GM18511 (cell line): ENCODE results near the gene ST6GALNAC4.
A peak's percentile ranks its signal among the peaks of the same experiment; 100 is the strongest.

Experiments
- ATAC-seq: cut with Tn5 transposase; IDR thresholded peaks from one replicate; pipeline ENCODE4 v1.9.1; 2021; ENCODE audit warnings: mild to moderate bottlenecking, moderate library complexity; ENCODE audit not compliant: unreplicated experiment

ST6GALNAC4 gene

DNA sequence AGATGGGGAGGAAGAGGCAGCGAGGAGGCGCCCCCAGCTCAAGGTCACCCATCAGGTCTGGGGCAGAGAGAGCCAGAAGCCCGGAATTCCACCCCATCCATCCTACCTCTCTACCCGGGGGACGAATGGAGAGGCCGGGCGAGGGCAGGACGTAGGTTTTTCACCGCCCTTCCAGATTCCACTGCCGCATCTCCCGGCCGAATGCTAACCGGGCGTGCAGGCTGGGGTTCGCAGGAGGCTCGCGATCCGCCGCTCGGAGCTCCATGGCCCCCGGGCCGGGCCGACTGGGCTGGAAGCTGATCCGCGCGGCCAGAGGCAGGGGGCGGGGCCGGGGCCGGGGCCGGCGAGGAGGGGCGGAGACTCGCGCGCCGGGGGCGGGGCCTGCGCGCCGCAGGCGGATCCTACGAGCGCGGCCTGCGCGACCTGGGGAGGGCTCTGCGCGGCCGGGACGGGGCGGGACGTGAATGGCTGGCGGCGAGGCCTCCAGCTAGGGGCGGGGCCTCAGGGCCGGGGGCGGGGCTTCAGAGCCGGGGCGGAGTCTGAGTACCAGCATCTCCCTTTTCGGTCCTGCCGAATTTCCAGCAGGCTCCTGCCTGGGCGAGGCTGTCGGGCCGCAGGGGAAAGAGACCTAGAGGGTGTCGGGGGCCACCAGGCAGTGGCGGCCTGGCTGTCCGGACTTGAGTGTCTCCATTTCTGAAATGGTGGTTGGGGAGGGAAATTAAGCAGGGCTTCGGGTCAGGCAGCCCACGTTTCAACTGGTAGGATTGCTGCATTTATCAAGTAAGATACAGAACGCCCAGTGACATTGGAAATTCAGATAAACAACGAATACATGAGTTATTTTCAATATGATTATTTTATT is at the start of gene ST6GALNAC4:
TSS of gene ST6GALNAC4 (minus strand) at position 322 of the 862 bp plus-strand sequence. CDS start 622 bp downstream, outside the sequence.
- peak; percentile 69 for ATAC-seq

DNA sequence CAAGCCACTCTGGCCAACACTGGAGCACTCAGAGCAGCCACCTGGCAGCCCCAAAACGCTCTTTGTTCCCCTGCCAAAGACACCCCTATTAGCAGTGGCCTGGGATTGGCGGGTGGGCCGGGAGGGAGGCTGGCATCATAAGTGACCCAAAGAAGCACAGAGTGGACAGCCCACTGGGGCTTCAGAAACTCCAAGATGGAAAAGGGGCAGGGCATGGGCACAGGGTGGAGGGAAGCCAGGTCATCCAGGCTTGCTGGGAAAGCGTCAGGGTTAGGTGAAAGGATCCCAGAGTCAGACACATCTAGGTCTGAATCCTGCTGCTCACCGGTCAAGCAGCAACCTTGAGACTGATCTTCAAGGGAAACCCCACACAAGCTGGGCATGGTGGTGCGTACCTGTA is 49.1 kb upstream of the ST6GALNAC4 start:
- no peak for ATAC-seq

GRCh38 chr9:127963359-127964064 is 46.7 kb upstream of the ST6GALNAC4 start:
- ATAC-seq = no peak

DNA sequence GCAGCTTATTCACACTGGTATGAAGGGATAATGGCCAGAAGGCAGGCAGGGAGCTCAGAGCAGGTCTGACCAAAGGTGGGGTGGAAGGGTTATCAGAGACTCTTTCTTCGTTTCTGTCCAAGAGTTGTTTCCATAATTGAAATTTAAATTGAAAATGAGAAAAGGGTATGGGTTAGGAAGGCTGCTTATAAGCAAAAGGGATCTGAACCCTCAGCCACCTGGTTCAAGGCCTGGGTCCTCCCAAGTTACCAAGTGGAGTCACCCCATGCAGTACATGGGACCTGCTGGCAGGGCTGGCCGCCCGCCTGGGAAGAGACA is 46.2 kb upstream of the ST6GALNAC4 start:
- ATAC-seq = no peak

GRCh38 chr9:127962278-127962677 is 45.4 kb upstream of the ST6GALNAC4 start:
- ATAC-seq = no peak

DNA sequence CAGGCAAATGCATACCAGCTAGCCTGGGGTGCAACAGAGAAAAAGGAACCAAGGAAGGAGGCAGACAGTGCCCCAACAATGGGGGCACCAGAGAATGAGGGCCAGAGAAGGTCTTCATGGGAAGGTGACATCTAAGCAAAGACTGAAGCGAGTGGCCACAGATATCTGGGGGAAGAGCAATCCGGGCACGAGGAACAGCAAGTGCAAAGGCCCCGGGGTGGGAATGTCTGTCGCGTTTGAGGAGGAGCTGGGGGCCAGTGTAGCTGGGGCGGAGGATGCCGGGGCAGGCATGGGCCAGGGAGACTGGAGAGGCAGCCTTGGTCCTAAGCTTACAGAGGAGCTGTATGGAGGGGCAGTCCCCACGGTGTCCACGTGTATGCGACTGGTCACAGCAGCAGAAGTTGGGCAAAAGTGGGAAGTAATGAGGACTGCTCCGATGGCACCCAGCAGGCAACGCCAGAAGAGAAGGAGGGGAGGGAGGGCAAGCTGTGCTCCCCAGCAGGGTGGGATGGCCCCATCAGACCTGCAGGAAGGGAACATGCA is 44.8 kb upstream of the ST6GALNAC4 start:
- ATAC-seq = no peak

DNA sequence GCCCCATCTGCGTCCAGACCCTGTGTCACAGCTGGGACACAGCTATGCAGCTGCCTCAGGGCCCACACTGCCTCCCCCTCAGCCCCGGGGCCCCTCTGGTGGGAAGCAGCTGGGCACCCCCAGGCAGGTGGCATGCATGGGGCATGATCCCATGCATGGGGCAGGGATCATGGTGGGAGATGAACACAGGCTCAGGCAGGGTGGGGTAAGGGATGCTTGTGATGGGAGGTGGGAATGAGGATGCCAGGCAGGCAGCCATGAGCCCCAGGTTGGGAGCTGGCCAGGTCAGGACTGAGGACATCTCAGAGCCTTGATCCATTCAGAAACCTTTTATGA is 44.3 kb upstream of the ST6GALNAC4 start:
- ATAC-seq = no peak

GRCh38 chr9:127960410-127961154 is 43.7 kb upstream of the ST6GALNAC4 start:
- ATAC-seq = no peak

GRCh38 chr9:127959841-127960409 is 43.1 kb upstream of the ST6GALNAC4 start:
- ATAC-seq = no peak

- ATAC-seq = no peak
These were observed 42.6 kb upstream of the ST6GALNAC4 start for GRCh38 chr9:127959398-127959797.

DNA sequence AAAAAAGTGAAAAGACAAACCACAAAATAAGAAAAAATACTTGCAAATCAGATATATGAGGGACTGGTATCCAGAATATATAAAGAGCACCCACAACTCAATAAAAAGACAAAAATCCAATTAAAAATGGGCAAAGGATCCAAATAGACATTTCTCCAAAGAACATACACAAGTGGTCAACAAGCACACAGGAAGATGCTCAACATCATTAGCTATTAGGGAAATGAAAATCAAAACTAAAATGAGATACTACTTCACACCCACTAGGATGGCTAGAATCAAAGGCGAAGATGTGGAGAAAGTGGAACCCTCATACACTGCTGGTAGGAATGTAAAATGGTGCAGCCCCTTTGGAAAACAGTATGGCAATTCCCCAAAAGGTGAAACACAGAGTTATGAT is 41.9 kb upstream of the ST6GALNAC4 start:
- ATAC-seq = no peak

- peak; percentile 61 for ATAC-seq
These were observed 38.6 kb upstream of the ST6GALNAC4 start for GRCh38 chr9:127955294-127956015.

- no peak for ATAC-seq
These were observed 38.0 kb upstream of the ST6GALNAC4 start for GRCh38 chr9:127954831-127955293.

DNA sequence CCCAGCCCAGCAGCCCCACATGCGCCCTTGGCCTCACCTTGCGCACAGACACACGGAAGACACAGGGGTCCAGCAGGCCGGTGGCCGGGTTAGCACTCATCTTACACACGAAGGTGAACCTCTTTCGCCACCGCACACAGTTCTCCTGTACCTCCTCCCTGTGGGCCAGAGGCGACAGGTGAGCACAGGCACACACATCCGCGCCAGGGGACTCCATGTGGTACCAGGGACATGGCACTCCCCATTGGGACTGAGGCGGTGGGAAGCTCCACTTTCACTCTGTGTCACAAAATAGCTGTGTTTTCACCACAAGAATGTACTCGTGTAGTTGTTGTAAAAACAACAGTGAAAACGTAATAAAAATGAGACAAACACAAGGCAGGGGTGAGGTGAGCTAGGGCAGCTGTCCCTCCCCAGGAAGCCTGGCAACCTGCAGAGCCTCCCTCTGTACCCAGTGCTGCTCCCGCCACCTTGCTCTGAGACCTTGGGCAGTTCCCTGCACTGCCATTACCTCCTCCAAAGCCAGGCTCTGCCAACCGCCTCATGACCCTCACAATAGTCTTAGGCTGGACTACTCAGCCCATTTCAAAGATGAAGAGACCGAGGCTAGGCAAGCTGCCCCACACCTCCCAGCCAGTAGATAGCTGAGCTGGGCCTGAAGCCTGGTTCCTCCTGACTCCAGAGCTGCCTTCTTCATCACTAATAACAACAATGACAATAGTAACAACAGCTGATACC is 37.1 kb upstream of the ST6GALNAC4 start:
- no peak for ATAC-seq

- no peak for ATAC-seq
These were observed 36.3 kb upstream of the ST6GALNAC4 start for GRCh38 chr9:127953154-127953553.

GRCh38 chr9:127950513-127951289 is 33.9 kb upstream of the ST6GALNAC4 start:
- ATAC-seq = no peak

DNA sequence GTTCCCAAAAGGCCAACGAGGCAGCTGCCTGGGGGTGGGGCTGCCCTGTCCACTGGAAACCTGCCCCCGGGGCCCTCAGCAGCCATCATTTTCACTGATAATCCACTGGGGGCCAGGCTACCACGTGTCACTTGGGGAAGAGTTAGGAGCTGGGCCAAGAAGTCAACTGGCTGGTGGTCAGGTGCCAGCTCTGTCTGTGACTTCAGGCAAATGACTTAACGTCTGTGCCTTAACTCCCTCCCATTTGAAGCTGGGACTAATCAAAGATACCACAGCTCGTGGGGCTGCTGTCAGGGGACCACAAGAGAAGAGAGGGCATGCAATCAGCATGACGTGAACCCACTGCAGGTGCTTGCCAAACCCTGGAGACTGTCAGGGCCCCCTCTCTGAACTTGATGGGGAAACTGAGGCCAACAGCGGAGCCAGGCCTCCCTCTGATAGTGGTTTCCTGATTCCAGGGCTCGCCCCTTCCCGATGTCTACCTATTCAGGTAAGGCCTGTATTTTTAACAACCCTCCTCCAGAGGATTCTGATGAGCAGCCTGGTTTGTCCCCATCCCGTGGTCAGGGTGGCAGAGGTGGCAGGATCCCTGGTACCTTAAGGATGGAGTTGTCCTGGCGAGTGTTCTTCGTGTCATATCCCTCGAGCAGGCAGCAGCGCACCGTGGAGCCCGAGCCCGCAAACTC is 33.1 kb upstream of the ST6GALNAC4 start:
- ATAC-seq = no peak
